HFFc6 (cell line): Measurements from ENCODE around the gene PHF21B. TPM values are rescaled to one million over a fixed set of nuclear protein-coding genes. Genes with fewer than 3 reads are reported as not detected.
"Not testable (repeated sequence)": the region's sequence is repeated elsewhere in the genome, so short reads cannot be mapped to it uniquely, and the experiment has no call there.

Source experiments
- DNase-seq: peaks from one replicate; pipeline ENCODE4 v3.0.0-alpha.2; 2018
- H3K27ac Mint-ChIP-seq: 2 replicates; pipeline ENCODE4 v1.8.0; 2020; ENCODE audit warnings: mild to moderate bottlenecking, mixed read lengths
- H3K27me3 Mint-ChIP-seq: 2 replicates; pipeline ENCODE4 v1.8.0; 2021; ENCODE audit warnings: mild to moderate bottlenecking, moderate library complexity, mixed read lengths; ENCODE audit not compliant: insufficient read depth
- H3K36me3 Mint-ChIP-seq: 2 replicates; pipeline ENCODE4 v1.8.0; 2021; ENCODE audit warnings: low read depth, mixed read lengths
- H3K4me1 Mint-ChIP-seq: 2 replicates; pipeline ENCODE4 v1.8.0; 2020; ENCODE audit warnings: low read depth, mixed read lengths
- H3K4me3 Mint-ChIP-seq: 2 replicates; pipeline ENCODE4 v1.8.0; 2020; ENCODE audit warnings: mild to moderate bottlenecking, moderate library complexity, mixed read lengths
- H3K9me3 Mint-ChIP-seq: 2 replicates; pipeline ENCODE4 v1.8.0; 2020; ENCODE audit warnings: mild to moderate bottlenecking, mixed read lengths
- total RNA-seq, 6 experiments: library from RNA; stranded (reverse); fragmentation: NEBNext Ultra II Directional; extraction: Animal tissue kit (Norgen Biotek cat#: 25700); gene quantifications; 2 replicates in 1 of 6; 3 replicates in 5 of 6; pipeline ENCODE4 v1.2.3, GENCODE V29; 2021
- TF ChIP-seq, protein P1 (sequence below): fragments of 200-600 bp; sonication (generic); IDR thresholded peaks from 2 replicates; pipeline ENCODE4 v1.5.0; 2021; ENCODE audit warnings: antibody characterized with exemption, mild to moderate bottlenecking

Gene PHF21B
- total RNA-seq, 6 experiments from 2014 or later: not detected

GRCh38 chr22:44924098-44924497, 85.7 kb downstream of the PHF21B start:
- no peaks in the 10 kb centered on the region for H3K4me1 Mint-ChIP-seq

DNA sequence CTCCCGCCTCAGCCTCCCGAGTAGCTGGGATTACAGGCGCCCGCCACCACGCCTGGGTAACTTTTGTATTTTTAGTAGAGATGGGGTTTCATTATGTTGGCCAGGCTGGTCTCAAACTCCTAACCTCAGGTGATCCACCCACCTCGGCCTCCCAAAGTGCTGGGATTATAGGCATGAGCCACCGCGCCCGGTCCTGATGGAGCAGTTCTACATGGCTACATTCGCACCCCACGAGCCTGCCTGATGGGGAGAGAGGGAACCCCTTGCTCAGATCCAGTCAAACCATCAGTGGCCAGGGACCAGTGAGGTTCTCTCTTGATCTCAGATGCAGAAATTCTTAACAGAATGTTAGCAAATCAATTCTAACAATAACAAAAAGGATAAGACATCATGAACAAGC, 88.0 kb downstream of the PHF21B start:
- Mint-ChIP-seq H3K9me3 (peaks cover 11% of the 10 kb centered on the region; the same call in 1 of the 2 replicates), H3K27me3 (peaks cover 14% of the 10 kb centered on the region)
- not testable (repeated sequence) for DNase-seq, H3K4me3 Mint-ChIP-seq, H3K27ac Mint-ChIP-seq, H3K36me3 Mint-ChIP-seq, H3K4me1 Mint-ChIP-seq

More at GRCh38 chr22:44924098-44924497, 85.7 kb downstream of the PHF21B start:
- Mint-ChIP-seq H3K36me3 (no peaks in the 10 kb centered on the region), H3K9me3 (peaks cover 8% of the 10 kb centered on the region; the same call in 1 of the 2 replicates), H3K27me3 (peaks cover 14% of the 10 kb centered on the region), H3K4me3 (no peak overlapping the region), H3K27ac (no peak overlapping the region)
- TF ChIP-seq, protein P1, sequence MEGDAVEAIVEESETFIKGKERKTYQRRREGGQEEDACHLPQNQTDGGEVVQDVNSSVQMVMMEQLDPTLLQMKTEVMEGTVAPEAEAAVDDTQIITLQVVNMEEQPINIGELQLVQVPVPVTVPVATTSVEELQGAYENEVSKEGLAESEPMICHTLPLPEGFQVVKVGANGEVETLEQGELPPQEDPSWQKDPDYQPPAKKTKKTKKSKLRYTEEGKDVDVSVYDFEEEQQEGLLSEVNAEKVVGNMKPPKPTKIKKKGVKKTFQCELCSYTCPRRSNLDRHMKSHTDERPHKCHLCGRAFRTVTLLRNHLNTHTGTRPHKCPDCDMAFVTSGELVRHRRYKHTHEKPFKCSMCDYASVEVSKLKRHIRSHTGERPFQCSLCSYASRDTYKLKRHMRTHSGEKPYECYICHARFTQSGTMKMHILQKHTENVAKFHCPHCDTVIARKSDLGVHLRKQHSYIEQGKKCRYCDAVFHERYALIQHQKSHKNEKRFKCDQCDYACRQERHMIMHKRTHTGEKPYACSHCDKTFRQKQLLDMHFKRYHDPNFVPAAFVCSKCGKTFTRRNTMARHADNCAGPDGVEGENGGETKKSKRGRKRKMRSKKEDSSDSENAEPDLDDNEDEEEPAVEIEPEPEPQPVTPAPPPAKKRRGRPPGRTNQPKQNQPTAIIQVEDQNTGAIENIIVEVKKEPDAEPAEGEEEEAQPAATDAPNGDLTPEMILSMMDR: no peak
- DNase-seq: no peak

- no peak overlapping the region for H3K27ac Mint-ChIP-seq
- H3K27me3 Mint-ChIP-seq: peaks cover 10% of the 10 kb centered on the region
- TF ChIP-seq, protein P1: no peak
- H3K36me3 Mint-ChIP-seq: no peaks in the 10 kb centered on the region
- peaks cover 11% of the 10 kb centered on the region; the same call in 1 of the 2 replicates for H3K9me3 Mint-ChIP-seq
- H3K4me1 Mint-ChIP-seq: no peaks in the 10 kb centered on the region
- no peak for DNase-seq
- H3K4me3 Mint-ChIP-seq: no peak overlapping the region
These were observed 89.6 kb downstream of the PHF21B start for GRCh38 chr22:44920183-44920582.

- Mint-ChIP-seq H3K9me3 (peaks cover 11% of the 10 kb centered on the region; the same call in 1 of the 2 replicates), H3K27ac (no peak overlapping the region), H3K4me3 (no peak overlapping the region), H3K4me1 (no peaks in the 10 kb centered on the region), H3K27me3 (peaks cover 10% of the 10 kb centered on the region), H3K36me3 (no peaks in the 10 kb centered on the region)
- no peak for DNase-seq
- TF ChIP-seq, protein P1: no peak
These were observed 90.1 kb downstream of the PHF21B start for GRCh38 chr22:44919691-44920090.

DNA sequence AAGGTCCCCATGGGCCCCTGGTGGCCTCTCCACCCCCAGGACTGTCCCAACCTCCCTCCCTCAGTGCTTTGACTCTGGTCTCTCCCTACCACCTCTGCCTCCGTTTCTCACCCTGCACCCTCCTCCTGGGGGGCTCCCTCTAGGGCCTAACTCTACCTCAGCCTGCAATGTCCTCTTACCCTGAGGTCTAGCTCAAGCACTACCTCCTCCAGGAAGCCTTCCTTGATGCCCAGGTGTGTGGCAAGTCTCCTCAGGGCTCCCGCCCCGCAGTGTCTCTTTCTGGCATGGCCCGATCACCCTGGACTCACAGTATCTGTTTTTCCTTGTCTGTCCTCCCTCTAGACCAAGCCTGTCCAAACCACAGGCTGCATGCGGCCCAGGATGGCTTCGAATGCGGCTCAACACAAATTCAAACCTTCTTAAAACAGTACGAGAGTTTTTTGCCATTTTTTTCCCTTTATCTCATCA, 90.8 kb downstream of the PHF21B start:
- peaks cover 11% of the 10 kb centered on the region; the same call in 1 of the 2 replicates for H3K9me3 Mint-ChIP-seq
- DNase-seq: no peak
- TF ChIP-seq, protein P1: no peak
- peaks cover 10% of the 10 kb centered on the region for H3K27me3 Mint-ChIP-seq
- no peaks in the 10 kb centered on the region for H3K36me3 Mint-ChIP-seq
- H3K27ac Mint-ChIP-seq: no peak overlapping the region
- H3K4me1 Mint-ChIP-seq: no peaks in the 10 kb centered on the region
- H3K4me3 Mint-ChIP-seq: no peak overlapping the region

- Mint-ChIP-seq H3K36me3 (no peaks in the 10 kb centered on the region), H3K27ac (no peak overlapping the region), H3K4me1 (no peaks in the 10 kb centered on the region), H3K9me3 (peaks cover 11% of the 10 kb centered on the region; the same call in 1 of the 2 replicates), H3K4me3 (no peak overlapping the region), H3K27me3 (peaks cover 8% of the 10 kb centered on the region)
- TF ChIP-seq, protein P1: no peak
- DNase-seq: no peak
These were observed 91.5 kb downstream of the PHF21B start for GRCh38 chr22:44918166-44918924.
